Stimulated activated CD8-positive, alpha-beta memory T cell treated with anti-CD3 and anti-CD28 coated beads, Interleukin-2, amount 100 ng/mL, for 48 hours (primary cell): ENCODE results near the gene CEP57.

Experiments
- DNase-seq, 2 donors: peaks; one replicate each; pipeline ENCODE4 v3.0.0-alpha.2; 2020; ENCODE audit warnings: low read depth in 2 of 2

CEP57 gene

GRCh38 chr11:95790123-95790932 is at the start of gene CEP57:
Gene CEP57, plus strand, starts transcription at chr11:95790498. Its CDS starts 201 bp downstream, at chr11:95790699.
- peak; percentile 84 to 92 for DNase-seq

- DNase-seq, result no peak
These were observed 40.2 kb upstream of the CEP57 start for GRCh38 chr11:95750101-95750500.

GRCh38 chr11:95751515-95751914 is 38.8 kb upstream of the CEP57 start:
- no peak for DNase-seq

DNA sequence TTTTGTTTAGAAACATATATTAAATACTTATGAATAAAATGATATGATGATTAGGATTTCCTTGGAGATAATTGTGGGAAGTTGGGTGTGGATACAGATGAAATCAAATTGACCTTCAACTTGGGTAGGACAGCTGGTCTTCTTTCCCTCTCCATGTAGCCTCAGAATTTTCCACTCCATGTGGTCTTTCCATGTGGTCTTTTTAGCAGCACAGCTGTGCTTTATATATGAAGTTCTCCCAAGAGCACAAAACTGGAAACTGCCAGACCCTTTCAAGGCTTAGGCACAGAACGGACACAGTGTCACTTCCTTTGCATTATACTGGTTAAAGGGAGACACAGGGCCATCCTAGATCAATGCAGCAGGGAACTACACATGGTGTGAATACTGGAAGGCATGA is 29.4 kb upstream of the CEP57 start:
- no peak for DNase-seq

DNA sequence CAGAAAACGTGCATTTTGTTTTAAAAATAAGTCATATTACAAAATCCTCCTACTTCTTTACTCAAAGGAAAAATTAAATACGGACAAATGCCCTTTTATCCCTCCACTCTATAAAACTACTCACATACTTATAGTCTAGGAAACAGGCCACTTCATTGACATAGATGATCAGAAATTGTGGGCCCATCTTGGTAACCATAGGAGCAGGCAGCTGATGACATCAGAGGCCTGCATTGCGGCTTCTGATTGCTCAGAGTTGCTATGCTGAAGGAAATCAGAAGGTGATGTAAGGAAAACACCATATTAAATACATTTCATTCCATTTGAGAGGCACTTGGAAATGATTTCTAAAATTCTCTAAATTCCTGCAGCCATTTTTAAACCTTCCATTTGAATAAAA is 27.8 kb upstream of the CEP57 start:
- no peak for DNase-seq

DNA sequence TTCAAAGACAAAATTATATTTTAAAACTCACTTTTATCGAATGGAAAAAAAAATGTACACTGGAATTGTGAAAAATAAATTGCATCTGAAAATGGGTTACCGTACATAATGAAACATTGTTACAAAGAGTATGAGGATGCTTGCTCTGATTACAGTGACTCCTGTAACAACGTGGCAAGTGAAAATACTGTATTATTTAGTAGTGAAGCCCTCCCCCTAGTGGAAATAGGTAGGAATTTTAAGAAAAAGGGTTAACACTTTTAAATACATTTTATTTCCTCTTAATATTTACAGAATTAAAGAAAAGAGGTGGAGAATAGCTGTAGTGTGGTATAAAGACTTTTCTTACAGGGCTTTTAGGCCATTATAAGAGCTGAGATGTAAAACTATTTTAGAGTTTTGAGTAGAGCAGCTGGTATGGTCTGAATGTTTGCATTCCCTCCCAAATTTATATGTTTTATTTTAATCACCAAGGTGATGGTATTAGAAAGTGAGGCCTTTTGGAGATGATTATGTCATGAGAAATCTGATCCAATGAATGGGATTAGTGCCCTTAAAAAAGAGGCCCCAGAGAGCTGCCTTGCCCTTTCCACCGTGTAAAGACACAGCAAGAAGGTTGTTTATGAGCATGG is 25.9 kb upstream of the CEP57 start:
- DNase-seq, result no peak

DNA sequence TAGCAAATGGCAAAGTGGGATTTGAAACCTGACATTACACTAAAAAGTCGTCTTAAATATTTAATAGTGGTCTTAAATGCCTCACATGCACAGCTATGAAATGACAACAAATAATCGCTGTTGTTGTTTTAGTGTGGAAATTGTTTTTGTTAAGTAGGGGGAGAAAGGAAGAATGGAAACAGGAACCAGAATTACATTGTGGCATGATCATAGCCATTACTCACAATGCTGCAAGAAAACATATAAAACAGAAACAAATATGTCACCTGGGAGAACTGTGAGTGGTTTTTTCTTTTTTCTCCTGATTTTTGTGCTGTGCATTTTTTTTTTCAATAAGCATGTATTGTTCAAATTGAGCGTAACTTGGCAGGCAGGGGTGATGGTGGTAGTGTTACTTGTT is 23.6 kb upstream of the CEP57 start:
- no peak for DNase-seq

DNA sequence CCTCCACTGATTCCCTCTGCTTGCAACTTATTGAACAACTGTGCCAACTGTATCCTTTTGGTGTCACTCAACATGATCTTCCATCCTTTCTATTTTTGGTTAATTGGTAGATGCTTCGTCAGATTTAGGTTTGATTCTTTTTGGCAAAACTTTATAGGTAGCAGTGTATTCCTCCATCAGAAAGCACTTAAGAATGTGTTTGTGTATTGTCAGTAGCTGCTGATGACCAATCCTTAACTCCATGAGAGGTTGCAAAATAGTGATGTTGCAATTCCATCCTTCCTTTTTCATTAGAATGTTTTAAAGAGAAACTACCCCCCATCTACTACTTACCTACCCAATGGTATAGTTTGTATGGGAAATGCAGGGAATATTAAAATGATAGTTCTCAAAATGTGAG is 22.8 kb upstream of the CEP57 start:
- DNase-seq, result no peak

- DNase-seq, result no peak
These were observed 21.8 kb upstream of the CEP57 start for GRCh38 chr11:95768521-95768920.

DNA sequence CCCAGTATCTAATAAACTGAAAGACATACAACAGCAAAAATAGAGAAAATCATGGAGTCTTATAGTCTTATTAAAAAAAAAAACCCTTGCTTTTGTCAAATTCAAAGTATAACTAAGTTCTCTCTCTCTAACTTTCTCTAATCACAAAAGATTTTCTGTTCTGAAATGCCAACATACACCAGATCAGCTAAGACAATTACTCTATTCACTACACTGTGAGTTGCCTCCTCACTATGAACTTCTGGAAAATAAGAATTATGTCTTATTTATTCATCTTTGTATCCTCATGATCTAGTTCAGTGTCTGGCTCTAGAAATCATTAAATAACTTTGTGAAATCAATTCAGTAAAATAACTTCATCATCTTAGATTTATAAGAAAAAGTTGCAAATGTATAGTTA is 13.4 kb upstream of the CEP57 start:
- no peak for DNase-seq

GRCh38 chr11:95778699-95779098 is 11.6 kb upstream of the CEP57 start:
- DNase-seq, result no peak

- no peak for DNase-seq
These were observed 9.8 kb upstream of the CEP57 start for GRCh38 chr11:95780544-95780943.

DNA sequence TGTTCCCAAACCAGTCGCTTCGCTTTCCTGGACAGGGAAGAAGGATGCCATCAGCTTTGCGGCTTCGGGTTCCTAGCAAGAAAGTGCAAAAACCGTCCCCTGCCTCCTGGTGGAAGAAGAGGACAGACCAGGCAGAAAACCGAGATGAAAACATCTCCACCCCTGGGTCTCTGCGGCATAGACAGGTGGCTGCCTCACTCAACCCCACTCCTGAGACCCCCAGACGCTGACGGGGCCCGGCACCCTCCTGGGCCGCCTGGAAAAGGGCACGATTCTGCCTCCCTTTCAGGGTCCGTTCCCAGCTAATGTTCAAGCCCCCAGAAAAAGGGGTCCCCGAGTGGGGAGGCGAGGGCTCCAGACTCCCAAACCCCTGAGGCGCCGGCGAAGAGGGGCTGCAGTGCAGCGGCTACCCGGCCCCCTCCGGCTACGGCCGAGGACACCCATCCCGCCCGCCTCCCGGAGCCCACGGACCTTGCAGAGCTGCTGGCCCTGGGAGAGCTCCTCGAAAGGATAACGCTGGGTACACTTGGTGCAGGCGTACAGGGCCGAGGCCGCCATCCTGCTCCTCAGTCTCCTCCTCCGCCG is 1.3 kb upstream of the CEP57 start:
- DNase-seq, result peak; percentile 9 to 23

GRCh38 chr11:95789506-95790122 is 684 bp upstream of the CEP57 start, which contains the start of gene FAM76B:
Gene FAM76B, minus strand, starts transcription at chr11:95789782. Its CDS starts 304 bp downstream, at chr11:95789478.
- peak; percentile 89 to 92 for DNase-seq

GRCh38 chr11:95790933-95791708 is 823 bp downstream of the CEP57 start:
- DNase-seq, result peak; percentile 23 to 41

DNA sequence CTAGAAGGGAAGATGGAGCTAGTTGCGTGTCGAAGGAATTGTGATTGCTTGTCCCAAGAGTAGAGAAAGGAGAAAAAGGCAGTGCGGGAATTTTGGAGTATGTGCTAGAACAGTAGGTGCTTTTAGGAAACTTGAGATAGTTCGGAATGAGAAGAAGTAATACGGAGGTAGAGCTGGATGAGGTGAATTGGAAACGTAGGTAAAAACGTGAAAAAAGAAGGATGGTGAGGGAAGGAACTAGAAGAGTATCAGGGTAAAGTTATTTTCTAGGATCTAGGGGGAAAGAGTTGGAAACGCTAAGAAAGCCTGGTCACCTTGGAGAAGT is 1.4 kb downstream of the CEP57 start:
- no peak for DNase-seq

DNA sequence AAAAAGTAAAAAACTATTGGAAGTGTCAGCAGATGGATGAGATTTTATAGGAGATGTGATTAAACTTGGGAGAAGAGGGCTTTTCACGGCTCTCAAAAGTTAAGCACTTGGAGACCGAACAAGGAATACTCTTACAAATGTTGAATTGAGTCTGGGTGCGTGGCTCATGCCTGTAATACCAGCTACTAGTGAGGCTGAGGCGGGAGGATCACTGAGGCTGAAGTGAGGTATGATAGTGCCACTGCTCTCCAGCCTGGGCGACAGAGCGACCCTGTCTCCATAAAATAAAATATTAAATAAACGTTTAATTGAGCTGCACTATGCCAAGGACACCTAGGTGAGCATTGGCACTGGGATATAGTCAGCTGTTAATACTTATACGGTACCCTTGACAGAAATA is 1.9 kb downstream of the CEP57 start:
- DNase-seq, result no peak

DNA sequence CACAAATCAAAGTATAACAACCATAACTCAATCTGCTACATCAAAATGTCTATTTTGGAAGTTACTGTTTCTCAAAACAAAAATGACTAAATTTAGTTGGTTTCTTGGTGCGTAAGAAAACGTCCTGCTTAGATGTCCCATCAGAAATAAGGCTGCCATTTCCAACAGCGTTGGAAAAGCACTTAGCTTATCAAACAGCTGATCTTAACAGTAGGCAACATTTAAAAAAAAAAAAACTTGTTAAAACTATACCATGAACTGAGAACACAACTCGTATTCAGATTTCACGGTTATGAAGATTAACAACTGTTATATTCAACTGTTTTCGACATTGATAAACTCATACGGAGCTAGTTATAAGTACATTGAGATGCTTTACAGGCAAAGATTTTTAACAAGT is 2.4 kb downstream of the CEP57 start:
- DNase-seq, result no peak

DNA sequence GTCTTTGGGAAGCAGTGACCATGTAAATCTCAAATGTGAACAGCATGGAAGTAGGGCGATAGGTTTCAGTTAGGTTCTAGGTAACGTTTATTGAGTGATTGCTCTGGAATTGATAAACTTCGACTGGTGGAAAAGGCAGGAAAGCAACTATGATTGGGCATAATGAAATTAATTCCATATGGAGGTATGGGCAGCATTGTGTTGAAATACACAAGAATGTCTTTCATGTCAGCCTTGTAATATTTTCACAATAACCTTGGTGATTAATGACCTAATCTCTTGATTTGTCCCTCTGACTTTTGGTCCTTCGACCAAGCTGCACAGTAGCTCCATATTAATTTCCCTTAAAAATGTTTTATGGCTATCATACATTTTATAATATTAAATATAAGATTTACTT is 2.8 kb downstream of the CEP57 start:
- DNase-seq, result no peak

GRCh38 chr11:95794086-95794485 is 3.8 kb downstream of the CEP57 start:
- DNase-seq, result no peak

DNA sequence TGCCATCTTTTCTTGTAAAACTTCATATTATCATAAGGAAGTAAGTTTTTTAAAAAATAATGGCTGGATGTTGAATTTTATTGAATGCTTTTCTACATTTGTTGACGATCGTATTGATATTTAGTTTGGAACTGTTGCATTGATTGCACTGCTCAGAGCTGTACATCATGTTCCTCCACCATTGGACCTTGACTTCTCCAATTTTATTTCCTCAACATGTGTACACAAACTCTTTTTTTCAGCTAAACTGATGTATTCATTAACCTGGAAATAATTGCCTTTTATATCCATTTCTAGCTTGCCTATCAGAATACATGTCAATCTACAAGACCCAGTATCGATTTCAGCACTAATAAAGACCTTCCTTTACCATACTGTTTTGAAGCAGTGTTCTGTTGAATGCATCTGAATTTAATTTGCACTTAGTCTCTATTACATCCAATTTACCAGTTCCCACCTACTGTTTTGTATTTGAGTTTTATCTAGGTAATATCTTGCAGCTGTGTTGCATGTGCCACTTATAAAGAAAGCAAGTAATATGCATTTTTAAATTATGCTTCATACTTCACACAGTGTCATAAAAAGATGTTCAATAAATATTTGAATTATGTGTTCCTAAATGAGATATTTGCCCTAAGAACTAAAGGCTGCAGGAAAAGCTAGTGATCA is 5.5 kb downstream of the CEP57 start:
- DNase-seq, result no peak
